GM12873 (cell line): Measurements from ENCODE around the gene AKAP10.

Experiments used
- CTCF ChIP-seq: IDR thresholded peaks from 2 replicates; pipeline ENCODE4 v1.5.1; 2012; ENCODE audit warnings: low read depth, mild to moderate bottlenecking, moderate library complexity, low read length, control low read depth; ENCODE audit not compliant: insufficient read depth; ENCODE audit errors: missing control alignments

The AKAP10 gene

DNA sequence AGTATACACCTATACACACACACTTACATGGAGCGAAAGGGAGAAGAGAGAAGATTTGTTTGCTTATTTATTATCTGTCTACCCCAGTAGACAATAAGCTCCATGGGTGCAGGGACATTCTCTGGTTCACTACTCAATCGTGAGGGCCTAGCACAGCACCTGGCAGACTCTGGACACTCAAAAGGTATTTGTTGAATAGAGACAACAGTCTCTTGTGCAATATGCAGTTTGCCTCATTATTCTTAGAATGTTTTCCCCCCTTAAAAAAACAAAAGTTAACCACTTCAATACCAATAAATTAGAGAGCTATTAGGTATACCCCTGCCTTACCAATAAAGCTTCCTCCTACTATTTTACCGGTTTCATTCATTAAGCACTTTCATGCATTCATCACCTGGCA lies 2.0 kb downstream of the AKAP10 start:
- TF ChIP-seq CTCF = no peak

GRCh38 chr17:19973156-19973555 lies 4.5 kb downstream of the AKAP10 start:
- TF ChIP-seq CTCF = no peak

- no peak for TF ChIP-seq CTCF
These were observed 19.6 kb downstream of the AKAP10 start for GRCh38 chr17:19958023-19958422.

DNA sequence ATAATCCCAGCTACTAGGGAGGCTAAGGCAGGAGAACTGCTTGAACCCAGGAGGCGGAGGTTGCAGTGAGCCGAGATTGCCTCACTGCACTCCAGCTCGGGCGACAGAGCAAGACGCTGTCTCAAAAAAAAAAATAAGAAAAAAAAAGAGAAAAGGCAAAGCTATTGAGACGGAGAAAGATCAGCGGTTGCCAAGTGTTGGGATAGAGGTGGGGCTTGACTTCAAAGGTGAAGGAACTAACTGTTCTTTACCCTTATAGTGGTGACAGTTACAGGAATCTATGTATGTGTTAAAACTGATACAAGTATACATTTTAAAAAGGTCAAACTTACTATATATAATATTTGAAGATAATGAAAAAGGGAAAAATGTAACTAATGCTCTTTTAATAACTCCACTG lies 22.5 kb downstream of the AKAP10 start:
- no peak for TF ChIP-seq CTCF

DNA sequence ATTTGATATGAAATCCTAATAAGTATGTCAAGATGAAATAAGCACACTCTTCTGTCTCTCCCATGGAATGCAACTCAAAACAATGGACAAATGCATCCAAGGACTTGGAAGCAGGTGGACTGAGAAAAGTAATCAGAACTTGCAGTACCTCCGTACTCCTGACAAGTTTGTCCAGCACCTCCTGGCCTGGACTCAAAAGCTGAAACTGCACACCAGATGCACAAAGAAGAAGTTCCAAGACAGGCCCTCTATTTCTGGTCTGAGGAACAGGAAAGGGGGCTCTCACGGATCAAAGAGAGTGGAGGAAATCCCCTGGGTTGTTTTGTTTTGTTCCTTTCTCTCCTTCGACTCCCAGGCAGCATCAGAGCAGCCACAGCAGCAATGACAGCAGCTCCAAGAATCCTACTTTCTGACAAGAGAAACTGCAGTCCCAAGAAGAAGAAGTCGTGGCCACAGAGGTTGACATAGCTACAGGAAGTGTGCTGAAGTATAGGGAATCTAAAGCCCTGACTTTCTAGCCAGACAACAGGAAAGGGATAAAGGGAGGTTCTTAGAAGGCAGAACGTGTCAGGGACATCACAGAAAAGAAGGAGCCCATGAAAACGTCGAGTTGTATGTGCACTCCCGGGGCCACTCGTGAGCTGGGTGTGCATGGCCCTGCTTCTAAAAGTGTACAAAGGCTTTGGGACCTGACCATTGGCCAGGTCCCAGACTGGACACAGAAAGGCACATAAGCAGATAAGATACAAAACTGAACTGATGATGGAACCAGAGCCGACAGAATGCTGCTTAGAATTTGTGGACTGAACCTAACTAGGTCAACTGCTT lies 29.3 kb downstream of the AKAP10 start:
- no peak for TF ChIP-seq CTCF

- no peak for TF ChIP-seq CTCF
These were observed 30.7 kb downstream of the AKAP10 start for GRCh38 chr17:19946921-19947320.

DNA sequence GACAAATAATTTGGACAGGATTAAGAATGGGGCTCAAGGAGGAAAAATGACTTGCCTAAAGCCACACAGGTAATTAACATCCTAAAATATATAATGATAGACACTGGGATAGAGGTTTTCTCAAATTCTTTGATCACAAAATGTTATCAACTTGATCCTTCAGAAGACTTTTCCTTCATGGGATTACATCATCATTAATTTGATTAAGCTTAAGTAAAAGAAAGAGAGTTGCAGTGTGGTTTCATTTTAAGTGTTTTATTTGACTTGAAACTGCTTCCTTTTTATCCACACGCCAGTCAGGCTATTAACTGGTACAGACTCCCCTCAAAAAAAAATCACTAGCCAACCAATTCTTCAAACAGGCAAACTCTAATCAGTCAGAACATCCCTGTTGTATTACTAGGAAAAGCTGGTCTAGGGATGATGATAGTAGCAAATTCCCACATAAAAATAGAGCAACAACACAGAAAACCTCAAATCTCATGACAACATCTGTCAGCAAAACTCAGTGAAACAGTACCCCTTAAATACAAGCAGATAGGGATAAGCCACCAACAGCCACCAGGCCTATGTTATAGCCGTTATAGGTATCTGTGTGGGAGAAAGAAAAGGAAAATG lies 32.5 kb downstream of the AKAP10 start:
- TF ChIP-seq CTCF = no peak
